ENCODE data around the gene DCBLD2.

DNA sequence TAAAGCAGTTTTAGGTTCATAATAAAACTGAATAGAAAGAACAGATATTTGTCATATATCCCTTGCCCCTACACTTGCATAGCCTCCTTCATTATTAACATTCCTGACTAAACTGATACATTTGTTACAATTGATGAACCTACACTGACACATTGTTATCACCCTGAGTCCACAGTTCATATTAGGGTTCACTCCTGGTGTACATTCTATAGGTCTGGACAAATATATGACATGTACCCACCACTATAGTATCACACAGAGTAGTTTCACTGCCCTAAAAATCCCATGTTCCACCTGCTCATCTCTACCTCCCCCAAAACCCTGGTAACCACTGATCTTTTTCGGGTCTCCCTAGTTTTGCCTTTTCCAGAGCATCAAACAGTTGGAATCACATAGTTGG, 13.8 kb downstream of the DCBLD2 start:
- TF ChIP-seq, protein P1, sequence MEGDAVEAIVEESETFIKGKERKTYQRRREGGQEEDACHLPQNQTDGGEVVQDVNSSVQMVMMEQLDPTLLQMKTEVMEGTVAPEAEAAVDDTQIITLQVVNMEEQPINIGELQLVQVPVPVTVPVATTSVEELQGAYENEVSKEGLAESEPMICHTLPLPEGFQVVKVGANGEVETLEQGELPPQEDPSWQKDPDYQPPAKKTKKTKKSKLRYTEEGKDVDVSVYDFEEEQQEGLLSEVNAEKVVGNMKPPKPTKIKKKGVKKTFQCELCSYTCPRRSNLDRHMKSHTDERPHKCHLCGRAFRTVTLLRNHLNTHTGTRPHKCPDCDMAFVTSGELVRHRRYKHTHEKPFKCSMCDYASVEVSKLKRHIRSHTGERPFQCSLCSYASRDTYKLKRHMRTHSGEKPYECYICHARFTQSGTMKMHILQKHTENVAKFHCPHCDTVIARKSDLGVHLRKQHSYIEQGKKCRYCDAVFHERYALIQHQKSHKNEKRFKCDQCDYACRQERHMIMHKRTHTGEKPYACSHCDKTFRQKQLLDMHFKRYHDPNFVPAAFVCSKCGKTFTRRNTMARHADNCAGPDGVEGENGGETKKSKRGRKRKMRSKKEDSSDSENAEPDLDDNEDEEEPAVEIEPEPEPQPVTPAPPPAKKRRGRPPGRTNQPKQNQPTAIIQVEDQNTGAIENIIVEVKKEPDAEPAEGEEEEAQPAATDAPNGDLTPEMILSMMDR (IDR thresholded peaks at IDR 0.05; ENCODE audit: low read depth, low read length) = no peak
- no peak for TF ChIP-seq EZH2phosphoT487 (IDR thresholded peaks at IDR 0.05; ENCODE audit: low read depth)

All from OCI-LY3 (cell line).